Measurements from ENCODE around the gene VTI1A.
"Not testable (repeated sequence)": the region's sequence is repeated elsewhere in the genome, so short reads cannot be mapped to it uniquely, and the experiment has no call there.

The VTI1A gene

GRCh38 chr10:112585126-112585525, 138.1 kb downstream of the VTI1A start:
- DNase-seq (ENCODE audit: low read depth): no peak
- H3K4me3 ChIP-seq (ENCODE audit: control insufficient read depth, low read depth, low read length): no peak overlapping the region
- no peak for TF ChIP-seq CTCF (IDR thresholded peaks at IDR 0.05; ENCODE audit: control insufficient read depth, insufficient read depth, low read depth, low read length, missing control alignments)

- H3K4me3 ChIP-seq (ENCODE audit: control insufficient read depth, low read depth, low read length): no peak overlapping the region
- DNase-seq (ENCODE audit: low read depth): no peak
- TF ChIP-seq CTCF (IDR thresholded peaks at IDR 0.05; ENCODE audit: control insufficient read depth, insufficient read depth, low read depth, low read length, missing control alignments): no peak
Observed at GRCh38 chr10:112585960-112586359, 138.9 kb downstream of the VTI1A start.

GRCh38 chr10:112587729-112588128, 140.7 kb downstream of the VTI1A start:
- DNase-seq (ENCODE audit: low read depth): no peak
- no peak overlapping the region for H3K4me3 ChIP-seq (ENCODE audit: control insufficient read depth, low read depth, low read length)
- TF ChIP-seq CTCF (IDR thresholded peaks at IDR 0.05; ENCODE audit: control insufficient read depth, insufficient read depth, low read depth, low read length, missing control alignments): no peak

GRCh38 chr10:112588225-112588990, 141.4 kb downstream of the VTI1A start:
- no peak for TF ChIP-seq CTCF (IDR thresholded peaks at IDR 0.05; ENCODE audit: control insufficient read depth, insufficient read depth, low read depth, low read length, missing control alignments)
- no peak for DNase-seq (ENCODE audit: low read depth)

GRCh38 chr10:112589081-112589480, 142.1 kb downstream of the VTI1A start:
- DNase-seq (ENCODE audit: low read depth): no peak
- H3K4me3 ChIP-seq (ENCODE audit: control insufficient read depth, low read depth, low read length): no peak overlapping the region
- TF ChIP-seq CTCF (IDR thresholded peaks at IDR 0.05; ENCODE audit: control insufficient read depth, insufficient read depth, low read depth, low read length, missing control alignments): no peak

More at GRCh38 chr10:112588225-112588990, 141.4 kb downstream of the VTI1A start:
- no peak overlapping the region for H3K4me3 ChIP-seq (ENCODE audit: control insufficient read depth, low read depth, low read length)

GRCh38 chr10:112590786-112591185, 143.8 kb downstream of the VTI1A start:
- not testable (repeated sequence) for DNase-seq (ENCODE audit: low read depth); H3K4me3 ChIP-seq (ENCODE audit: control insufficient read depth, low read depth, low read length)

- no peak overlapping the region for H3K4me3 ChIP-seq (ENCODE audit: control insufficient read depth, low read depth, low read length)
- DNase-seq (ENCODE audit: low read depth): no peak
- no peak for TF ChIP-seq CTCF (IDR thresholded peaks at IDR 0.05; ENCODE audit: control insufficient read depth, insufficient read depth, low read depth, low read length, missing control alignments)
Observed at GRCh38 chr10:112593023-112593422, 146.0 kb downstream of the VTI1A start.
